GM23338 (cell line): ENCODE data around the gene CDKAL1. TPM values are rescaled to one million over a fixed set of nuclear protein-coding genes. Genes with fewer than 3 reads are reported as not detected.

Source experiments
- ATAC-seq: fragments of 200-7000 bp; cut with Tn5 transposase; 3 replicates; pipeline ENCODE4 v1.9.1; 2020
- DNase-seq: peaks from one replicate; pipeline ENCODE4 v3.0.0-alpha.2; 2015; ENCODE audit warnings: low spot score
- H2AFZ ChIP-seq: fragments of 200-600 bp; sonication (generic); 2 replicates; pipeline ENCODE4 v1.8.0; 2016; ENCODE audit warnings: antibody characterized with exemption, mild to moderate bottlenecking, moderate library complexity
- H3F3A ChIP-seq: fragments of 200-600 bp; sonication (generic); replicated peaks from 2 replicates; pipeline ENCODE4 v1.8.0; 2017; ENCODE audit warnings: antibody characterized with exemption, mixed run types, low read depth
- H3K27ac ChIP-seq: fragments of 200-600 bp; sonication (generic); 2 replicates; pipeline ENCODE4 v1.6.1; 2016; ENCODE audit warnings: low read depth
- H3K27me3 ChIP-seq: fragments of 200-600 bp; sonication (generic); 2 replicates; pipeline ENCODE4 v1.8.0; 2016; ENCODE audit warnings: mild to moderate bottlenecking, mixed run types, moderate library complexity; ENCODE audit not compliant: insufficient read depth
- H3K36me3 ChIP-seq: fragments of 200-600 bp; sonication (generic); 2 replicates; pipeline ENCODE4 v1.8.0; 2016; ENCODE audit warnings: mild to moderate bottlenecking; ENCODE audit not compliant: insufficient read depth
- H3K4me1 ChIP-seq: fragments of 200-600 bp; sonication (generic); 2 replicates; pipeline ENCODE4 v1.8.0; 2016; ENCODE audit warnings: mild to moderate bottlenecking, moderate library complexity; ENCODE audit not compliant: insufficient read depth
- H3K4me2 ChIP-seq: fragments of 200-600 bp; sonication (generic); 2 replicates; pipeline ENCODE4 v1.7.1; 2017; ENCODE audit warnings: mixed run types
- H3K4me3 ChIP-seq: fragments of 200-600 bp; sonication (generic); 2 replicates; pipeline ENCODE4 v1.6.1; 2016; ENCODE audit warnings: mixed run types
- H3K79me2 ChIP-seq: fragments of 200-600 bp; sonication (generic); replicated peaks from 2 replicates; pipeline ENCODE4 v1.8.0; 2017; ENCODE audit warnings: mild to moderate bottlenecking; ENCODE audit not compliant: insufficient read depth
- H3K9me2 ChIP-seq: fragments of 200-600 bp; sonication (generic); 2 replicates; pipeline ENCODE4 v1.8.0; 2017; ENCODE audit not compliant: insufficient read depth
- H4K20me1 ChIP-seq: fragments of 200-600 bp; sonication (generic); replicated peaks from 2 replicates; pipeline ENCODE4 v1.8.0; 2017; ENCODE audit warnings: mild to moderate bottlenecking; ENCODE audit not compliant: insufficient read depth
- H3K27ac Mint-ChIP-seq: 2 replicates; pipeline ENCODE4 v1.8.0; 2020; ENCODE audit warnings: inconsistent platforms, mild to moderate bottlenecking, moderate library complexity, mixed read lengths
- H3K27me3 Mint-ChIP-seq: 3 replicates; pipeline ENCODE4 v1.8.0; 2022; ENCODE audit warnings: low read depth, mild to moderate bottlenecking, moderate library complexity, mixed read lengths, inconsistent platforms; ENCODE audit not compliant: insufficient read depth, poor library complexity
- H3K36me3 Mint-ChIP-seq: 3 replicates; pipeline ENCODE4 v1.8.0; 2021; ENCODE audit warnings: low read depth, mild to moderate bottlenecking, inconsistent platforms, moderate library complexity, mixed read lengths
- H3K4me1 Mint-ChIP-seq: 3 replicates; pipeline ENCODE4 v1.8.0; 2020; ENCODE audit warnings: mild to moderate bottlenecking, inconsistent platforms, mixed read lengths
- H3K4me3 Mint-ChIP-seq: 3 replicates; pipeline ENCODE4 v1.8.0; 2021; ENCODE audit warnings: moderate library complexity, mild to moderate bottlenecking, inconsistent platforms, mixed read lengths
- H3K9me3 Mint-ChIP-seq: 3 replicates; pipeline ENCODE4 v1.8.0; 2020; ENCODE audit warnings: moderate library complexity, mild to moderate bottlenecking, inconsistent platforms, mixed read lengths
- EZH2 ChIP-seq: fragments of 200-600 bp; sonication (generic); IDR thresholded peaks from one replicate; pipeline ENCODE4 v1.8.0; 2017; ENCODE audit warnings: antibody characterized with exemption, mild to moderate bottlenecking, low read depth; ENCODE audit not compliant: unreplicated experiment
- EZH2phosphoT487 ChIP-seq: fragments of 200-600 bp; sonication (generic); IDR thresholded peaks from one replicate; pipeline ENCODE4 v1.8.1; 2018; ENCODE audit warnings: antibody characterized with exemption; ENCODE audit not compliant: unreplicated experiment
- JUNB ChIP-seq: IDR thresholded peaks from one replicate; pipeline ENCODE4 v1.6.1; 2016; ENCODE audit warnings: antibody characterized with exemption; ENCODE audit not compliant: unreplicated experiment
- NANOG ChIP-seq: IDR thresholded peaks from 2 replicates; pipeline ENCODE4 v1.6.1; 2016; ENCODE audit warnings: antibody characterized with exemption, borderline replicate concordance
- POLR2AphosphoS5 ChIP-seq: IDR thresholded peaks from 2 replicates; pipeline ENCODE4 v1.6.1; 2016; ENCODE audit warnings: antibody characterized with exemption, low read depth
- STAT1 ChIP-seq: IDR thresholded peaks from one replicate; pipeline ENCODE4 v1.6.1; 2016; ENCODE audit warnings: antibody characterized with exemption; ENCODE audit not compliant: unreplicated experiment
- ZNF114 ChIP-seq: fragments of 250-450 bp; sonication (Bioruptor Pico); IDR thresholded peaks from 2 replicates; pipeline ENCODE4 v1.5.0; 2020; ENCODE audit warnings: mild to moderate bottlenecking, moderate library complexity
- ZNF331 ChIP-seq: fragments of 250-450 bp; sonication (Bioruptor Pico); IDR thresholded peaks from 2 replicates; pipeline ENCODE4 v1.5.0; 2020; ENCODE audit warnings: low read depth, mild to moderate bottlenecking, moderate library complexity
- polyA plus RNA-seq: library from polyadenylated mRNA; unstranded; fragments of >200 nt; fragmentation: Nextera tagmentation; extraction: Ambion mirVana; gene quantifications from 2 replicates; pipeline ENCODE4 v1.2.1, GENCODE V29; 2016
- total RNA-seq: library from RNA; depleted of rRNA; stranded (reverse); fragments of >200 nt; shearing (Covaris generic); gene quantifications from 2 replicates; pipeline ENCODE4 v1.2.3, GENCODE V29; 2014
- TF ChIP-seq, protein P1 (sequence below), 2 experiments: fragments of 200-600 bp in 1 of 2; sonication (generic) in 1 of 2; conservative IDR thresholded peaks; 2 replicates each; pipeline versions ENCODE4 v1.5.1 to v1.6.1; 2016 to 2017; ENCODE audit warnings: antibody characterized with exemption in 2 of 2, low read depth in 2 of 2, mild to moderate bottlenecking in 2 of 2, moderate library complexity in 1 of 2
- TF ChIP-seq, protein P2 (sequence below): IDR thresholded peaks from one replicate; pipeline ENCODE4 v1.6.1; 2018; ENCODE audit warnings: antibody characterized with exemption; ENCODE audit not compliant: unreplicated experiment
- TF ChIP-seq, protein P3 (sequence below): fragments of 250-450 bp; sonication (Bioruptor Pico); IDR thresholded peaks from 2 replicates; pipeline ENCODE4 v1.5.0; 2020; ENCODE audit warnings: mild to moderate bottlenecking, moderate library complexity

Gene CDKAL1
- total and polyA plus RNA-seq, 2 experiments from 2014 or later, result 17.8 to 35.0 TPM

DNA sequence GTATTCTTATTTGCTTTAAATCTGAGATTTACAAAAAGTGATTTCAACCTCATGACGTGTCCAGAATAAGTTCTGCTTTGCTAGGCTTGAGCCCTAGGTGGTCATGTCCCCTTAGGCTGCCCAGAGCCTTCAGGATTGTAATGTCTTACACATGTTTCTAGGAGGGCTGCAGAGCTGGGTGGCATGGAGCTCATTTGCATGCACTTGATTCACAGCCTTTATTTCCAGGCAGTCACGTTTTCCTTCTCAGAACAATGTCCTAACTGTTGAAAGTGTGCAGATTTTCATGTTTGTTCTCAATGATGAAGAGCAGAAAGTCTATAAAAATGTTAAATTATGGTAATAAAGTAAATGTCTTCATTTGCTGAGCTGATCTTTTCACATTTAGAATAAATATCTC, 610.7 kb downstream of the CDKAL1 start:
- DNase-seq (no peak), ATAC-seq (no peak)
- no peaks in the 10 kb centered on the region for H3K9me2 ChIP-seq
- Mint-ChIP-seq H3K4me1 (peaks cover 7% of the 10 kb centered on the region; the same call in 2 of the 3 replicates), H3K27ac (no peak overlapping the region), H3K36me3 (peaks cover 3% of the 10 kb centered on the region; the same call in 1 of the 3 replicates), H3K9me3 (no peaks in the 10 kb centered on the region), H3K4me3 (no peak overlapping the region), H3K27me3 (no peaks in the 10 kb centered on the region)
- TF ChIP-seq, protein P1, sequence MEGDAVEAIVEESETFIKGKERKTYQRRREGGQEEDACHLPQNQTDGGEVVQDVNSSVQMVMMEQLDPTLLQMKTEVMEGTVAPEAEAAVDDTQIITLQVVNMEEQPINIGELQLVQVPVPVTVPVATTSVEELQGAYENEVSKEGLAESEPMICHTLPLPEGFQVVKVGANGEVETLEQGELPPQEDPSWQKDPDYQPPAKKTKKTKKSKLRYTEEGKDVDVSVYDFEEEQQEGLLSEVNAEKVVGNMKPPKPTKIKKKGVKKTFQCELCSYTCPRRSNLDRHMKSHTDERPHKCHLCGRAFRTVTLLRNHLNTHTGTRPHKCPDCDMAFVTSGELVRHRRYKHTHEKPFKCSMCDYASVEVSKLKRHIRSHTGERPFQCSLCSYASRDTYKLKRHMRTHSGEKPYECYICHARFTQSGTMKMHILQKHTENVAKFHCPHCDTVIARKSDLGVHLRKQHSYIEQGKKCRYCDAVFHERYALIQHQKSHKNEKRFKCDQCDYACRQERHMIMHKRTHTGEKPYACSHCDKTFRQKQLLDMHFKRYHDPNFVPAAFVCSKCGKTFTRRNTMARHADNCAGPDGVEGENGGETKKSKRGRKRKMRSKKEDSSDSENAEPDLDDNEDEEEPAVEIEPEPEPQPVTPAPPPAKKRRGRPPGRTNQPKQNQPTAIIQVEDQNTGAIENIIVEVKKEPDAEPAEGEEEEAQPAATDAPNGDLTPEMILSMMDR (conservative IDR thresholded peaks at IDR 0.05; ENCODE audit: low read depth in 2 of 2), result no peak
- no peak for TF ChIP-seq POLR2AphosphoS5
- H3K4me3 ChIP-seq, result no peak overlapping the region
- no peak overlapping the region for H3K27ac ChIP-seq
- no peaks in the 10 kb centered on the region for H4K20me1 ChIP-seq
- H3K4me2 ChIP-seq, result no peak overlapping the region
- H3K79me2 ChIP-seq, result no peaks in the 10 kb centered on the region
- H2AFZ ChIP-seq, result no peak overlapping the region
- H3K36me3 ChIP-seq, result no peaks in the 10 kb centered on the region
- H3K4me1 ChIP-seq, result no peaks in the 10 kb centered on the region
- H3K27me3 ChIP-seq, result no peaks in the 10 kb centered on the region
- no peaks in the 10 kb centered on the region for H3F3A ChIP-seq

DNA sequence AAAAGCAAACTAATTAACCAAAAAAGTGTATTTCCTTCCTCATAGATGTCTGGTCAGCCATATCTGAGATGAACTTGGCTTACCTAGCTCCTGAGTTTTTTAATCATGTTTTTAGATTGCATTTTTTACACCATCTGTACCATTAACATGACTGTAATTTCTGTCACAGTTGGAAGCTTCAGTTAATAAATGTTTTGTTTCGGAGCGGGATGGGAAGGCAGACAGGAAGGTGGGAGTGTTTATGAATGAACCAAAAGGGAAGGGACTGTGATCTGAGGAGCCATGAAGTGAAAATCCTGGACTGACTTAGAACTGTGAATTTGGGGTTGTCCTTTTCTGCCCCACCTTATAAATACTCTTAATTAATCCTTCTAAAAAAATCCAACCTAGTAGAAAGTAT, 613.7 kb downstream of the CDKAL1 start:
- H3K36me3 ChIP-seq, result no peaks in the 10 kb centered on the region
- no peaks in the 10 kb centered on the region for H3K79me2 ChIP-seq
- H3K9me3 Mint-ChIP-seq, result no peaks in the 10 kb centered on the region
- H4K20me1 ChIP-seq, result no peaks in the 10 kb centered on the region
- DNase-seq (no peak), ATAC-seq (no peak)
- H3K4me3 ChIP-seq, result no peak overlapping the region
- no peak overlapping the region for H3K27ac ChIP-seq
- H3K9me2 ChIP-seq, result no peaks in the 10 kb centered on the region
- no peak overlapping the region for H3K4me2 ChIP-seq
- H3K27ac Mint-ChIP-seq, result no peak overlapping the region
- no peaks in the 10 kb centered on the region for H3K27me3 ChIP-seq
- TF ChIP-seq EZH2phosphoT487, result no peak
- no peak for TF ChIP-seq JUNB
- no peak for TF ChIP-seq NANOG
- TF ChIP-seq POLR2AphosphoS5, result no peak
- TF ChIP-seq, protein P2, sequence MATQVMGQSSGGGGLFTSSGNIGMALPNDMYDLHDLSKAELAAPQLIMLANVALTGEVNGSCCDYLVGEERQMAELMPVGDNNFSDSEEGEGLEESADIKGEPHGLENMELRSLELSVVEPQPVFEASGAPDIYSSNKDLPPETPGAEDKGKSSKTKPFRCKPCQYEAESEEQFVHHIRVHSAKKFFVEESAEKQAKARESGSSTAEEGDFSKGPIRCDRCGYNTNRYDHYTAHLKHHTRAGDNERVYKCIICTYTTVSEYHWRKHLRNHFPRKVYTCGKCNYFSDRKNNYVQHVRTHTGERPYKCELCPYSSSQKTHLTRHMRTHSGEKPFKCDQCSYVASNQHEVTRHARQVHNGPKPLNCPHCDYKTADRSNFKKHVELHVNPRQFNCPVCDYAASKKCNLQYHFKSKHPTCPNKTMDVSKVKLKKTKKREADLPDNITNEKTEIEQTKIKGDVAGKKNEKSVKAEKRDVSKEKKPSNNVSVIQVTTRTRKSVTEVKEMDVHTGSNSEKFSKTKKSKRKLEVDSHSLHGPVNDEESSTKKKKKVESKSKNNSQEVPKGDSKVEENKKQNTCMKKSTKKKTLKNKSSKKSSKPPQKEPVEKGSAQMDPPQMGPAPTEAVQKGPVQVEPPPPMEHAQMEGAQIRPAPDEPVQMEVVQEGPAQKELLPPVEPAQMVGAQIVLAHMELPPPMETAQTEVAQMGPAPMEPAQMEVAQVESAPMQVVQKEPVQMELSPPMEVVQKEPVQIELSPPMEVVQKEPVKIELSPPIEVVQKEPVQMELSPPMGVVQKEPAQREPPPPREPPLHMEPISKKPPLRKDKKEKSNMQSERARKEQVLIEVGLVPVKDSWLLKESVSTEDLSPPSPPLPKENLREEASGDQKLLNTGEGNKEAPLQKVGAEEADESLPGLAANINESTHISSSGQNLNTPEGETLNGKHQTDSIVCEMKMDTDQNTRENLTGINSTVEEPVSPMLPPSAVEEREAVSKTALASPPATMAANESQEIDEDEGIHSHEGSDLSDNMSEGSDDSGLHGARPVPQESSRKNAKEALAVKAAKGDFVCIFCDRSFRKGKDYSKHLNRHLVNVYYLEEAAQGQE, result no peak
- TF ChIP-seq EZH2, result no peak
- no peak for TF ChIP-seq STAT1
- no peak for TF ChIP-seq ZNF114
- TF ChIP-seq ZNF331 (CRISPR knock-in tag), result no peak
- TF ChIP-seq, protein P3, sequence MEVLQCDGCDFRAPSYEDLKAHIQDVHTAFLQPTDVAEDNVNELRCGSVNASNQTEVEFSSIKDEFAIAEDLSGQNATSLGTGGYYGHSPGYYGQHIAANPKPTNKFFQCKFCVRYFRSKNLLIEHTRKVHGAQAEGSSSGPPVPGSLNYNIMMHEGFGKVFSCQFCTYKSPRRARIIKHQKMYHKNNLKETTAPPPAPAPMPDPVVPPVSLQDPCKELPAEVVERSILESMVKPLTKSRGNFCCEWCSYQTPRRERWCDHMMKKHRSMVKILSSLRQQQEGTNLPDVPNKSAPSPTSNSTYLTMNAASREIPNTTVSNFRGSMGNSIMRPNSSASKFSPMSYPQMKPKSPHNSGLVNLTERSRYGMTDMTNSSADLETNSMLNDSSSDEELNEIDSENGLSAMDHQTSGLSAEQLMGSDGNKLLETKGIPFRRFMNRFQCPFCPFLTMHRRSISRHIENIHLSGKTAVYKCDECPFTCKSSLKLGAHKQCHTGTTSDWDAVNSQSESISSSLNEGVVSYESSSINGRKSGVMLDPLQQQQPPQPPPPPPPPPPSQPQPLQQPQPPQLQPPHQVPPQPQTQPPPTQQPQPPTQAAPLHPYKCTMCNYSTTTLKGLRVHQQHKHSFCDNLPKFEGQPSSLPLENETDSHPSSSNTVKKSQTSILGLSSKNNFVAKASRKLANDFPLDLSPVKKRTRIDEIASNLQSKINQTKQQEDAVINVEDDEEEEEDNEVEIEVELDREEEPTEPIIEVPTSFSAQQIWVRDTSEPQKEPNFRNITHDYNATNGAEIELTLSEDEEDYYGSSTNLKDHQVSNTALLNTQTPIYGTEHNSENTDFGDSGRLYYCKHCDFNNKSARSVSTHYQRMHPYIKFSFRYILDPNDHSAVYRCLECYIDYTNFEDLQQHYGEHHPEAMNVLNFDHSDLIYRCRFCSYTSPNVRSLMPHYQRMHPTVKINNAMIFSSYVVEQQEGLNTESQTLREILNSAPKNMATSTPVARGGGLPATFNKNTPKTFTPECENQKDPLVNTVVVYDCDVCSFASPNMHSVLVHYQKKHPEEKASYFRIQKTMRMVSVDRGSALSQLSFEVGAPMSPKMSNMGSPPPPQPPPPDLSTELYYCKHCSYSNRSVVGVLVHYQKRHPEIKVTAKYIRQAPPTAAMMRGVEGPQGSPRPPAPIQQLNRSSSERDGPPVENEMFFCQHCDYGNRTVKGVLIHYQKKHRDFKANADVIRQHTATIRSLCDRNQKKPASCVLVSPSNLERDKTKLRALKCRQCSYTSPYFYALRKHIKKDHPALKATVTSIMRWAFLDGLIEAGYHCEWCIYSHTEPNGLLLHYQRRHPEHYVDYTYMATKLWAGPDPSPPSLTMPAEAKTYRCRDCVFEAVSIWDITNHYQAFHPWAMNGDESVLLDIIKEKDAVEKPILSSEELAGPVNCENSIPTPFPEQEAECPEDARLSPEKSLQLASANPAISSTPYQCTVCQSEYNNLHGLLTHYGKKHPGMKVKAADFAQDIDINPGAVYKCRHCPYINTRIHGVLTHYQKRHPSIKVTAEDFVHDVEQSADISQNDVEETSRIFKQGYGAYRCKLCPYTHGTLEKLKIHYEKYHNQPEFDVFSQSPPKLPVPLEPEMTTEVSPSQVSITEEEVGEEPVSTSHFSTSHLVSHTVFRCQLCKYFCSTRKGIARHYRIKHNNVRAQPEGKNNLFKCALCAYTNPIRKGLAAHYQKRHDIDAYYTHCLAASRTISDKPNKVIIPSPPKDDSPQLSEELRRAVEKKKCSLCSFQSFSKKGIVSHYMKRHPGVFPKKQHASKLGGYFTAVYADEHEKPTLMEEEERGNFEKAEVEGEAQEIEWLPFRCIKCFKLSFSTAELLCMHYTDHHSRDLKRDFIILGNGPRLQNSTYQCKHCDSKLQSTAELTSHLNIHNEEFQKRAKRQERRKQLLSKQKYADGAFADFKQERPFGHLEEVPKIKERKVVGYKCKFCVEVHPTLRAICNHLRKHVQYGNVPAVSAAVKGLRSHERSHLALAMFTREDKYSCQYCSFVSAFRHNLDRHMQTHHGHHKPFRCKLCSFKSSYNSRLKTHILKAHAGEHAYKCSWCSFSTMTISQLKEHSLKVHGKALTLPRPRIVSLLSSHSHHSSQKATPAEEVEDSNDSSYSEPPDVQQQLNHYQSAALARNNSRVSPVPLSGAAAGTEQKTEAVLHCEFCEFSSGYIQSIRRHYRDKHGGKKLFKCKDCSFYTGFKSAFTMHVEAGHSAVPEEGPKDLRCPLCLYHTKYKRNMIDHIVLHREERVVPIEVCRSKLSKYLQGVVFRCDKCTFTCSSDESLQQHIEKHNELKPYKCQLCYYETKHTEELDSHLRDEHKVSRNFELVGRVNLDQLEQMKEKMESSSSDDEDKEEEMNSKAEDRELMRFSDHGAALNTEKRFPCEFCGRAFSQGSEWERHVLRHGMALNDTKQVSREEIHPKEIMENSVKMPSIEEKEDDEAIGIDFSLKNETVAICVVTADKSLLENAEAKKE (CRISPR knock-in tag), result no peak
- H2AFZ ChIP-seq, result no peak overlapping the region
- H3K4me1 ChIP-seq, result peaks cover 4% of the 10 kb centered on the region; the same call in 1 of the 2 replicates
- no peaks in the 10 kb centered on the region for H3F3A ChIP-seq
- H3K4me3 Mint-ChIP-seq, result no peak overlapping the region
- no peaks in the 10 kb centered on the region for H3K36me3 Mint-ChIP-seq
- no peaks in the 10 kb centered on the region for H3K27me3 Mint-ChIP-seq
- H3K4me1 Mint-ChIP-seq, result peaks cover 15% of the 10 kb centered on the region
